ENCODE results near the gene GUCA2A. TPM values are rescaled to one million over a fixed set of nuclear protein-coding genes. Genes with fewer than 3 reads are reported as not detected.

Gene GUCA2A
- total RNA-seq, 4 donors from 2014 or later, result 1.8 TPM; not detected in 3

DNA sequence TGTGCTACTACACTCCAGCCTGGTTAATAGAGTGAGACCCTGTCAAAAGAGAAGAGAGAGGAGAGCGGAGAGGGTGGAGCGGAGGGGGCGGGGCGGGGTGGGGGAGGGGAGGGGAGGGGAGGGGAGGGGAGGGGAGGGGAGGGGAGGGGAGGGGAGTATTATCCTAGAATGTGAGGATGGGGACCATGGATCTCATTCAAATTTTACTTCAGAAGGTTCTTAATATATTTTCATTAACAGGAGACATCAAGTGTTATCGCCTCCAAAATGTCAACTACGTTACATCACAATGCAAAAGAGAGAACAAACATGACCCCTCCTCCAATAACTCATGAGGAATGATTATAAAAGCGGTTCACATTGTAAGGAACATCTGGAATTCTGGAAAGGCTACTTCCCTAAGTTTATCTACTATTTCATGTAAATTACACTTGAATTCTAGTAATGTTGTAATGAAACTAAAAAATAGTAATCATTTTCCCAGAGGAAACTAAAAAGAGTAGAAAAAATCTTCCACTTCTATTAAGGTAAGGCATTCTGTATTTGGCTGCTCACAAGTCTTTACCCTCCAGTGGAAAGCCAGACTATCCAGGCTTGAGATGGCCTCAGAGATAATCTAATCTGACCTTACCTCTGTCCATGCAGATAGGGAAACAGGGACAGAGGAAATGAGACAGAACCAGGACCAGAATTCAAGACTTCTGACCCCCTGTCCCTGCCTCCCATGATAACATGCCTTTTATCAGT lies 18.8 kb upstream of the GUCA2A start:
- TF ChIP-seq, protein P1, sequence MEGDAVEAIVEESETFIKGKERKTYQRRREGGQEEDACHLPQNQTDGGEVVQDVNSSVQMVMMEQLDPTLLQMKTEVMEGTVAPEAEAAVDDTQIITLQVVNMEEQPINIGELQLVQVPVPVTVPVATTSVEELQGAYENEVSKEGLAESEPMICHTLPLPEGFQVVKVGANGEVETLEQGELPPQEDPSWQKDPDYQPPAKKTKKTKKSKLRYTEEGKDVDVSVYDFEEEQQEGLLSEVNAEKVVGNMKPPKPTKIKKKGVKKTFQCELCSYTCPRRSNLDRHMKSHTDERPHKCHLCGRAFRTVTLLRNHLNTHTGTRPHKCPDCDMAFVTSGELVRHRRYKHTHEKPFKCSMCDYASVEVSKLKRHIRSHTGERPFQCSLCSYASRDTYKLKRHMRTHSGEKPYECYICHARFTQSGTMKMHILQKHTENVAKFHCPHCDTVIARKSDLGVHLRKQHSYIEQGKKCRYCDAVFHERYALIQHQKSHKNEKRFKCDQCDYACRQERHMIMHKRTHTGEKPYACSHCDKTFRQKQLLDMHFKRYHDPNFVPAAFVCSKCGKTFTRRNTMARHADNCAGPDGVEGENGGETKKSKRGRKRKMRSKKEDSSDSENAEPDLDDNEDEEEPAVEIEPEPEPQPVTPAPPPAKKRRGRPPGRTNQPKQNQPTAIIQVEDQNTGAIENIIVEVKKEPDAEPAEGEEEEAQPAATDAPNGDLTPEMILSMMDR (IDR thresholded peaks at IDR 0.05; ENCODE audit: low read depth), result no peak

DNA sequence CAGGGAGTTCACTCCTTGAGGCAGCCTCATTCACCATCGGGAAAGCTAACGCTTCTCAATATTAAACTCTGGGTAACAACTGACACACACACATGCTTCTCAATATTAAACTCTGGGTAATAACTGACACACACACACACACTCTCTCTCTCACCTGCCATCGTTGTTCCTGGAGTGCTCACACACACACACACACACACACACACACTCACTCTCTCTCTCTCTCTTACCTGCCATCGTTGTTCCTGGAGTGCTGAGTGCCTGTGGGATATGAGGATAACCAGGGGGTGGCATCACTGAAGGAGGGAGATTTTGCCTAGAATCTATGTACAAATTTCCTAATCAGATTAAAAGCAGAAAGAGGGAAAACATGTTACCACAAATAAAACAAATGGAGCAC lies 17.1 kb upstream of the GUCA2A start:
- TF ChIP-seq, protein P1 (IDR thresholded peaks at IDR 0.05; ENCODE audit: low read depth), result no peak

DNA sequence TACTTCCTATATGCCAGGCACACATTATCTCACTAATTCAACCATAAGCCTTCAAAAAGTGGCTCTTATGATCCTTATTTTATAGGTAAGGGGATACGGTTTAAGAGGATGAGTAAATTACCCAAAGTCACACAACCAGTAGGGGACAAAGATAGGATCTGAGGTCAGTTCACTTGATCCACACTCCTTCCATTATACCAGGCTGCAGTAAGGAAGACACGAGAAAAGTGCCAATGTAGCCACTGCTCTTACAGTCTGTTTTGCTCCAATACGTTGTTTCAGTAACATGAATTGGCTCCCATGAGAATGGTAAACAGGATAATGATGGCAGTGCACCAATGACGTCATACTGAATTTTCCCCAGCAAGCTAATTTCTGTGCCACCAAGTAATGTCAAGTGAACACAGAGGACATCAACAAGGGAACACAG lies 15.4 kb upstream of the GUCA2A start:
- TF ChIP-seq, protein P1 (IDR thresholded peaks at IDR 0.05; ENCODE audit: low read depth), result no peak

DNA sequence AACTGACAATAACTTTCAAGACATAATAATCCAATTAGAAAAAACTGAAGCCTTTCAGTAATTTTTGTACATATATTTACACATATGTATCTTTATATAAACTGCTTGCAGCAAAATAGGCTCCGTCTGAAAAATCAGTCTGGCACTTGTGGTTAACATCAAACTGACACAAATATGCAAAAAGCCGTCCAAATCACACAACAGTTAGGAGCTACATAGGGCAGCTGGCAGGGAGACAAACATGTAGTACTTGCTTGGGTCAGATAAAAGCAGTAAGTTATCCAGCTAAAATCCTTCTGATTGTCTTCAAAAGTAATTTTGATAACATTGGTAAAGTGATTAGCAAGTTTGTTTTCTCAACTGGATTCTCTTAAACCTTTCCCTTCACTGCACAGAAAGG lies 14.7 kb upstream of the GUCA2A start:
- TF ChIP-seq, protein P1 (IDR thresholded peaks at IDR 0.05; ENCODE audit: low read depth), result no peak

DNA sequence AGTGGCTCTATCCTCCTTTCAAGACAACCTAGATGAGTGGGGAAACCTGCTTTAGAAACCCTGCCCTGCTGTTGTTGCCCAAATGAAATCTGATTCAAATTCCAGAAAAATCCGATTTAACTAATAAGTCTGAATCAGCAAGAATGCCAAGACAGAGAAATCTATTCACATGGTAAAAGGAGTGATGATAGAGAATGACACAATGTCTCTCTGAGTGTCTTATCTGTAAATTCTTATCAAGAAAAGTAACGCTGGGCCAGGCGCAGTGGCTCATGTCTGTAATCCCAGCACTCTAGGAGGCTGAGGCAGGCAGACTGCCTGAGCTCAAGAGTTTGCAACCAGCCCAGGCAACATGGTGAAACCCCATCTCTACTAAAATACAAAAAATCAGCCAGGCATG lies 13.7 kb upstream of the GUCA2A start:
- TF ChIP-seq, protein P1 (IDR thresholded peaks at IDR 0.05; ENCODE audit: low read depth), result no peak

DNA sequence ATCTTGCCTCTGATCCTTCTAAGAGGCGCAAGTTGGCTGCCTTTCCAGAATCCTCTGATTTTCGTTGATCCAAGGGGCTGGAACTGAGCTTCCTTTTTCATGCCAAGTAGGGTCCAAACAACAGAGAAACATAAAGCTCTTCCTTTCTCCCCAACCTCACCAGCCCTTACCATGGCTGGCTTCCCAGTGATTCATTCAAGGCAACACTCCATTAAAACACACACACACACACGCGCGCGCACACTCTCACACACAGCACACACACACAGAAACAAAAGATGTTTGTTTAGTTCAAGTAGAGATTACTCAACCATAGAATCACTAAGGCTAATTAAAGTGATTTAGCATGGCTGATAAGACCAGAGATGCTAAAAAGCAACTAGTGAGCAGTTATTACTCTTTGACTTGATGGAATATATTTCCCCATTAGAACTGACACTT lies 13.0 kb upstream of the GUCA2A start:
- TF ChIP-seq, protein P1 (IDR thresholded peaks at IDR 0.05; ENCODE audit: low read depth), result no peak

DNA sequence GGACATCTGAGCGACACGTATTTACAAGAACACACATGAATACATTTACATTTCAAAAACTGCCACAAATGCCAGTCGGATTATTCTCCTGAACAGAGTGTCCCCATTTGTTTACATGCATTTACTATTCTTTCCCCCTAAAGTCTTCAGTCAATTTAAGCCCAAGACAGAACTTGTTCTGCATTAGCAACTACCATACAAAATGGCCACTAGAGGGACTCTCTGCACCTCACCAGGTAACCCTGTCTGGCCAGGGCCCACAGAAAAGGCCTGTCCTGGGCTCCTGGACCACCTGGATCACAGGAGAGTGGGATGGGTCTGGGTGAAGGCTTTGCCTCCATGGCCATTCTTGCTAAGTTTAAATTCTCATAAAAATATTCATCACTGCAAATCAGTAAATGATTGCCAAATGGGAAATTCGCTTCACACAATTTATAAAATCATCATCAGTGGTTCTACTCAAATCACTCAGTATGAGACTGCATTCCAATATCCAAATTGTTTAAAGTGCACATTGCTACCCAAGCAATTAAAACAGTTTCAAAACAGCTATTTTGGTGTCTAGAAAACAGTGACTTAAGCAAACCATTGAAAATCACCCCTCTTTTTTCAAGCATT lies 12.5 kb upstream of the GUCA2A start:
- TF ChIP-seq, protein P1 (IDR thresholded peaks at IDR 0.05; ENCODE audit: low read depth), result no peak

Data from subcutaneous adipose tissue (tissue), 4 donors.